ENCODE results near the gene KDM7A. TPM values are rescaled to one million over a fixed set of nuclear protein-coding genes. Genes with fewer than 3 reads are reported as not detected.

The KDM7A gene
- total RNA-seq: 21.8 and 25.9 TPM in 2 replicates

GRCh38 chr7:140176811-140177702 lies at the start of gene KDM7A:
Gene KDM7A (minus strand): TSS chr7:140176983. CDS start chr7:140176937, 46 bp downstream.
- Mint-ChIP-seq H3K27me3 (peaks cover 19% of the 10 kb centered on the region), H3K36me3 (ENCODE audit: low read depth) (peaks cover 19% of the 10 kb centered on the region), H3K27ac (peak within 1 kb of the TSS; percentile 92), H3K9me3 (no peaks in the 10 kb centered on the region), H3K4me3 (peak within 1 kb of the TSS; percentile 91), H3K4me1 (peaks cover 28% of the 10 kb centered on the region)
- intact Hi-C loops (cut with micrococcal nuclease): loop anchor here (5.0 kb wide), 2 partner anchors 495 to 835 kb away; partner anchors contain the start of gene FMC1
- peak; percentile 97 for DNase-seq

- peak; percentile 78 for DNase-seq
- Mint-ChIP-seq H3K36me3 (ENCODE audit: low read depth) (no peaks in the 10 kb centered on the region), H3K4me3 (peak overlapping the region; percentile 53), H3K27ac (peak overlapping the region; percentile 68), H3K27me3 (no peaks in the 10 kb centered on the region), H3K4me1 (peaks cover 49% of the 10 kb centered on the region), H3K9me3 (no peaks in the 10 kb centered on the region)
- intact Hi-C loops (cut with micrococcal nuclease): no loop called here
These were observed 48.9 kb upstream of the KDM7A start for GRCh38 chr7:140225562-140226249.

GRCh38 chr7:140223515-140224221 lies 46.9 kb upstream of the KDM7A start:
- H3K27ac Mint-ChIP-seq: peak overlapping the region; percentile 85
- no peaks in the 10 kb centered on the region for H3K27me3 Mint-ChIP-seq
- H3K4me1 Mint-ChIP-seq: peaks cover 47% of the 10 kb centered on the region
- DNase-seq: peak; percentile 81
- H3K4me3 Mint-ChIP-seq: peak overlapping the region; percentile 62
- intact Hi-C loops (cut with micrococcal nuclease): loop anchor here (1.0 to 5.0 kb wide), 2 partner anchors 11 to 161 kb away; partner anchors contain the start of gene PARP12
- no peaks in the 10 kb centered on the region for H3K9me3 Mint-ChIP-seq
- H3K36me3 Mint-ChIP-seq (ENCODE audit: low read depth): no peaks in the 10 kb centered on the region

GRCh38 chr7:140222814-140223213 lies 46.0 kb upstream of the KDM7A start:
- peak overlapping the region; percentile 25 for H3K27ac Mint-ChIP-seq
- no peak overlapping the region for H3K4me3 Mint-ChIP-seq
- intact Hi-C loops (cut with micrococcal nuclease): loop anchor here (1.0 to 5.0 kb wide), 2 partner anchors 11 to 161 kb away; partner anchors contain the start of gene PARP12
- H3K27me3 Mint-ChIP-seq: no peaks in the 10 kb centered on the region
- peaks cover 3% of the 10 kb centered on the region for H3K9me3 Mint-ChIP-seq
- no peak for DNase-seq
- H3K4me1 Mint-ChIP-seq: peaks cover 45% of the 10 kb centered on the region
- peaks cover 2% of the 10 kb centered on the region for H3K36me3 Mint-ChIP-seq (ENCODE audit: low read depth)

- intact Hi-C loops (cut with micrococcal nuclease): loop anchor here (5.0 kb wide), 1 partner anchor 158 kb away; the partner anchor contains the start of gene PARP12
- Mint-ChIP-seq H3K27me3 (no peaks in the 10 kb centered on the region), H3K9me3 (peaks cover 8% of the 10 kb centered on the region), H3K36me3 (ENCODE audit: low read depth) (peaks cover 2% of the 10 kb centered on the region), H3K27ac (no peak overlapping the region), H3K4me1 (peaks cover 39% of the 10 kb centered on the region), H3K4me3 (no peak overlapping the region)
- no peak for DNase-seq
These were observed 43.1 kb upstream of the KDM7A start for GRCh38 chr7:140219672-140220524.

GRCh38 chr7:140218656-140219055 lies 41.9 kb upstream of the KDM7A start:
- H3K27me3 Mint-ChIP-seq: no peaks in the 10 kb centered on the region
- H3K36me3 Mint-ChIP-seq (ENCODE audit: low read depth): peaks cover 2% of the 10 kb centered on the region
- H3K4me3 Mint-ChIP-seq: no peak overlapping the region
- intact Hi-C loops (cut with micrococcal nuclease): no loop called here
- H3K27ac Mint-ChIP-seq: no peak overlapping the region
- no peak for DNase-seq
- peaks cover 8% of the 10 kb centered on the region for H3K9me3 Mint-ChIP-seq
- H3K4me1 Mint-ChIP-seq: peaks cover 42% of the 10 kb centered on the region

GRCh38 chr7:140217750-140218501 lies 41.1 kb upstream of the KDM7A start:
- H3K9me3 Mint-ChIP-seq: peaks cover 8% of the 10 kb centered on the region
- no peak overlapping the region for H3K4me3 Mint-ChIP-seq
- no peaks in the 10 kb centered on the region for H3K27me3 Mint-ChIP-seq
- peaks cover 40% of the 10 kb centered on the region for H3K4me1 Mint-ChIP-seq
- no peak overlapping the region for H3K27ac Mint-ChIP-seq
- peaks cover 2% of the 10 kb centered on the region for H3K36me3 Mint-ChIP-seq (ENCODE audit: low read depth)
- intact Hi-C loops (cut with micrococcal nuclease): no loop called here
- DNase-seq: no peak

- H3K4me1 Mint-ChIP-seq: peaks cover 54% of the 10 kb centered on the region
- H3K27me3 Mint-ChIP-seq: no peaks in the 10 kb centered on the region
- intact Hi-C loops (cut with micrococcal nuclease): no loop called here
- DNase-seq: peak; percentile 61
- H3K36me3 Mint-ChIP-seq (ENCODE audit: low read depth): peaks cover 2% of the 10 kb centered on the region
- peaks cover 8% of the 10 kb centered on the region for H3K9me3 Mint-ChIP-seq
- H3K27ac Mint-ChIP-seq: peak overlapping the region; percentile 54
- peak overlapping the region; percentile 2 for H3K4me3 Mint-ChIP-seq
These were observed 38.5 kb upstream of the KDM7A start for GRCh38 chr7:140215281-140215680.

- Mint-ChIP-seq H3K36me3 (ENCODE audit: low read depth) (peaks cover 2% of the 10 kb centered on the region), H3K27me3 (no peaks in the 10 kb centered on the region), H3K9me3 (peaks cover 8% of the 10 kb centered on the region), H3K4me1 (peaks cover 58% of the 10 kb centered on the region), H3K4me3 (peak overlapping the region; percentile 2), H3K27ac (peak overlapping the region; percentile 69)
- intact Hi-C loops (cut with micrococcal nuclease): loop anchor here (5.0 kb wide), 1 partner anchor 547 kb away; no protein-coding TSS in a partner anchor
- DNase-seq: peak; percentile 68
These were observed 37.4 kb upstream of the KDM7A start for GRCh38 chr7:140214075-140214684.

- peaks cover 8% of the 10 kb centered on the region for H3K9me3 Mint-ChIP-seq
- H3K36me3 Mint-ChIP-seq (ENCODE audit: low read depth): peaks cover 2% of the 10 kb centered on the region
- no peak for DNase-seq
- H3K4me3 Mint-ChIP-seq: no peak overlapping the region
- intact Hi-C loops (cut with micrococcal nuclease): loop anchor here (5.0 kb wide), 1 partner anchor 546 kb away; no protein-coding TSS in a partner anchor
- peak overlapping the region; percentile 69 for H3K27ac Mint-ChIP-seq
- H3K27me3 Mint-ChIP-seq: no peaks in the 10 kb centered on the region
- peaks cover 63% of the 10 kb centered on the region for H3K4me1 Mint-ChIP-seq
These were observed 36.9 kb upstream of the KDM7A start for GRCh38 chr7:140213684-140214074.

GRCh38 chr7:140212100-140212881 lies 35.5 kb upstream of the KDM7A start:
- intact Hi-C loops (cut with micrococcal nuclease): loop anchor here (1.0 to 5.0 kb wide), 5 partner anchors 11 to 545 kb away; no protein-coding TSS in a partner anchor
- Mint-ChIP-seq H3K27ac (peak overlapping the region; percentile 83), H3K9me3 (peaks cover 5% of the 10 kb centered on the region), H3K36me3 (ENCODE audit: low read depth) (no peaks in the 10 kb centered on the region), H3K4me1 (peaks cover 73% of the 10 kb centered on the region), H3K27me3 (no peaks in the 10 kb centered on the region), H3K4me3 (peak overlapping the region; percentile 16)
- DNase-seq: peak; percentile 82
